Retinal pigment epithelial cell (primary cell): ENCODE results near the gene ZDHHC3.

Experiments used
- DNase-seq: peaks from one replicate; pipeline ENCODE4 v3.0.0-alpha.2; 2010; ENCODE audit warnings: low read depth
- H3K4me3 ChIP-seq: 2 replicates; pipeline ENCODE4 v1.5.1; 2011; ENCODE audit warnings: mild to moderate bottlenecking, low read length, control low read depth, moderate library complexity
- TF ChIP-seq, protein P1 (sequence below): conservative IDR thresholded peaks from 2 replicates; pipeline ENCODE4 v1.5.1; 2011; ENCODE audit warnings: low read depth, low read length, control low read depth, inconsistent platforms

Gene ZDHHC3

DNA sequence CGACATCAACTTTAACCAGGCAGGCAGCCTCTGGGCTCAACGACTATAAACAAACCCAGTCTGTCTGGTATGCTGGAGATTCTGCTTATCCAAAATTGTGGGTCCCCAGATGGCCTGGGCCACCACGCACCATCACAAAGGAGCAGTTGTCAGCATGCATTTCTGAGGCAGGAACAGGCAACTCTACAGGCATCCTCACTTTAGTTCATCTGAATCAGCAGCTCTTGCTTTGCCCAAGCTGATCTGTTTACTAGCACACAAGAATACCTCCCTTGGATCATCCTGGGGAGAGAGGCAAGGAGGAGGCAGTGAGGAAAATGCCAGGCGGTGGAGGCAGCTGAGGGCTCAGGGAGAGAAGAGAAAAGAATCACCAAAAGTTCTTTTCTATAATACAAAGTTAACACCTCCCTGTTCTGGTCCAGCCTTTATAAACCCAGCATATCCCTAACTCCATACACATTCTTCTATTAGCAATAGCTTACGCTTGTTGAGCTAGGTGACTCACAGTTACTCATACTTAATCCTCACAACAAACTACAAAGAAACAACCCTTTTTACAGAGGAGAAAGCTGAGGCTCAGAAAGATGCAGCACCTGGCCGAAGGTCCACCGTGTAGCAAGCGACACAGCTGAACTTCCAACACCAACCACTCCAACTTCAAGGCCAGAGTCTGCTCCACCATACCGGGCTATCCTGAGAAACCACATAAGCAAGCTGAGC lies 33.6 kb downstream of the ZDHHC3 start:
- H3K4me3 ChIP-seq, result no peak overlapping the region
- TF ChIP-seq, protein P1, sequence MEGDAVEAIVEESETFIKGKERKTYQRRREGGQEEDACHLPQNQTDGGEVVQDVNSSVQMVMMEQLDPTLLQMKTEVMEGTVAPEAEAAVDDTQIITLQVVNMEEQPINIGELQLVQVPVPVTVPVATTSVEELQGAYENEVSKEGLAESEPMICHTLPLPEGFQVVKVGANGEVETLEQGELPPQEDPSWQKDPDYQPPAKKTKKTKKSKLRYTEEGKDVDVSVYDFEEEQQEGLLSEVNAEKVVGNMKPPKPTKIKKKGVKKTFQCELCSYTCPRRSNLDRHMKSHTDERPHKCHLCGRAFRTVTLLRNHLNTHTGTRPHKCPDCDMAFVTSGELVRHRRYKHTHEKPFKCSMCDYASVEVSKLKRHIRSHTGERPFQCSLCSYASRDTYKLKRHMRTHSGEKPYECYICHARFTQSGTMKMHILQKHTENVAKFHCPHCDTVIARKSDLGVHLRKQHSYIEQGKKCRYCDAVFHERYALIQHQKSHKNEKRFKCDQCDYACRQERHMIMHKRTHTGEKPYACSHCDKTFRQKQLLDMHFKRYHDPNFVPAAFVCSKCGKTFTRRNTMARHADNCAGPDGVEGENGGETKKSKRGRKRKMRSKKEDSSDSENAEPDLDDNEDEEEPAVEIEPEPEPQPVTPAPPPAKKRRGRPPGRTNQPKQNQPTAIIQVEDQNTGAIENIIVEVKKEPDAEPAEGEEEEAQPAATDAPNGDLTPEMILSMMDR, result no peak
- peak; percentile 32 for DNase-seq

DNA sequence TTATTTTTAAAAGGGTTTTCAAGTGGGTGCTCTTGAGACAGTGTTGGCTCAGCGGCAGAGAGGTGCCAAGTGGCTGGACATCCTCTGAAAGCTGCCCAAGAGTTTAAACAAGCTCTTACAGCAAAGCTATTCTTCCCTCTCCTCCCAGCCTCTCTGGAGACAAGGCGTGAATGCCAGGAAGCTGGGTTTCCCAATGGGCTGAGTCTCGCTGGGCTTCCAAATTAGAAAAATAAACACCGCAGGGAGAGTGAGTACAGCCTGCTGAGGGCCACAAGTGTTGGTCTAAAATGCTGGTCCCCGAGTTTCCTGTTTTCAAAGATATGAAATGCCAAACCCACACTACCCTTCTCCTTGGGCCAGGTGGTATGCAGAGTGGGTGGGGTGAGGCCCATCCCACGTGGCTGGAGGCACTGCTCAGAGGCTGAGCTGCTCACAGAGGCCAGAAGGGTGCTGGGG lies 36.4 kb downstream of the ZDHHC3 start:
- TF ChIP-seq, protein P1, result no peak
- H3K4me3 ChIP-seq, result no peak overlapping the region
- no peak for DNase-seq

DNA sequence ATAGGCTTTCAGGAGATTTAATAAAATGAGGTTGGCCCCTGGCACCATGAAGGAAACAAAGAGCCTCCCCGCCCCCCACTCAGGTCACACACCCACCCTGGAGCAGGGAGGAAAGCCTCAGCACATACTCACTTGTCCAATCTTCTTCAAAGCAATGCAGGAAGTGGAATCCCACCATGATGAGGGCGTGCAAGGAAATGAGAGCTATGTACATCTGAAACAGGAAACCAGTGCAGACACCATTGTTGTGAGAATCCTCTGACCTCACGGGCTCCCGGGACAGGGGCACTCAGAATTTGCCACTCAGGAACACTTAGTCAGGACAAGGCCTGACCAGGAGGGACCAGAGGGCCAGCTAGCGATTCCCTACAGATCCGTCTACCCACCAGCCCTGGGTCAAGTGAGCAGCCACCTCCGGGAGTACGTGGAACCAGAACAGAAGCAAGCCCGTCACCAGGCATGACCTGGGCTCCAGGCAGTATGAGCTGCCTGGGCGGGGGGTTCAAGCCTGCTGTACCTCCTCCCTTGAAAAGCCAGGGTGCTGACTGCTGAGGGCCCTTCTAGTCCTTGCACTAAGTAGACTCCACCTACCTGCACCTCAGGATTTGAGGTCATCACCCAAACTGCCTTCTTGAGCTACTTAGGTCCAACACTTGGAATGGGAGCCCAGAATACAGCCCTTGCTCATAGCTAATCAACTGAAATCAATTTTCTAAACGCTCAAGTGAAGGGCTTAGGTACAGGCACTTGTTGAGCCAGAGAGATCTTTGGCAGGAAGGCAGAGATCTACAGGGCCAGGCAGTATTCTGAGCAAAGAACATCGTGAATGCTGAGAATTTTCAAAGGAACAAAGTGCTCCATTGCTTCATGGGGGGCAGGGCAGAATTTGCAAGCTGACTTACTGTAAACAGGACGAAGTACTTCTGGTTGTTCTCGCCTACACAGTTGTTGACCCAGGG lies 42.7 kb downstream of the ZDHHC3 start:
- DNase-seq, result no peak
- no peak overlapping the region for H3K4me3 ChIP-seq
- TF ChIP-seq, protein P1, result no peak

DNA sequence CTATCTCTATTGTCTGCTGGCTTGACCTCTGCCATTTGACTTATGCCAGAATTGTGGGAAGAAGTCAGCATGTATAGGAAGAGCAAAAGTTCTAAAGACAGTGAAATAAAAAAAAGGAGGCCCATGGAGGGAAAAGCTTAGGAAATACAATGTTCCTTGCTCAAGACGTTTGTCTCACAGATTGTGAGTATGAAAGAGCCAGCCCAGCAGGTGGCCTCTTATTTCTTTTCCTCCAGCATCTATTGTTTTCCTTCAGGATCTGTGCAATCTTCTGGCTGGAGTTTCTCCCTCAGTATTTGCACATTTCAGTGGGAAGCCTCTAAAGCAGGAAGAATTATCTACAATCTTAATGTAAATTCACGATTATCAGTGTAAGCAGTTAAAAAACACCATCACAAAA lies 43.7 kb downstream of the ZDHHC3 start:
- TF ChIP-seq, protein P1, result no peak
- no peak overlapping the region for H3K4me3 ChIP-seq
- DNase-seq, result no peak

DNA sequence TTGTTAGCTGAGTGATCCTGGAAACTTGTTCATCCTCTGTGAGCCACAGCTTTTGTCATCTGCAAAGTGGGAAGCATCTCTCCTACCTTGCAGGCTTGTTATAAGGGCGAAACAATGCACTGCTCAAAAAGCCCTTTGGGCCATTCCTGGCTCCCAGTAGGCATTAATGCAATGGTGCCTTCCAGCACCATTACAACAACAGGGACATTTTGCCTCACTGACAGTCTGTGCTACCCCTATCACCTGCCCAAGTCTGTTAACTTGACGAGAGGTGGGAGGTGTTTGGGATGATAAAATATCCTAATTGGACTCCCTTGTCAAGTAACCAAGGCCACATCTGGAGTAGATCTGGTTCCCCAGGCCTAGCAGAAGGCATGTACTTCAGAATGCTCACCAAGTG lies 44.2 kb downstream of the ZDHHC3 start:
- H3K4me3 ChIP-seq, result no peak overlapping the region
- no peak for DNase-seq
- TF ChIP-seq, protein P1, result no peak

DNA sequence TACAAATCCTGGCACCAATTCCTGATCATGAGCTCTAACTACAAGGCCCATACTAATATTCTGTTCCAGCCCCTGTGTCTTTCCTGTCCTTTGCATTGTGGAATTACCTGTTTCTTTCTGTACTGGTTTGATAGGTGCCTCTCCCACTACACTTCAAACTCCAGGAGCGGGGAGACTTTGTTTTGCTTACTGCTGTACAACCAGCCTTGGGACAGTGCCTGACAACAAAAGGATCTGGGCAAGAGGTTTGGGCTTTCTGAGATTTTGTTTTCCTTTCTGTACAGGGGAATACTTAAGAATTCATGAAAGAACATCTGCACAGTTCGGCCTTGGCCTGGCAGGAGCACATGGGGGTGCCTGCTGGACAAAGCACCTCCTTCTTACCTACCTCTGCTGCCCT lies 45.1 kb downstream of the ZDHHC3 start:
- TF ChIP-seq, protein P1, result no peak
- DNase-seq, result no peak
- H3K4me3 ChIP-seq, result no peak overlapping the region
